Keratinocyte (primary cell): ENCODE results near the gene PCDH7. TPM values are rescaled to one million over a fixed set of nuclear protein-coding genes. Genes with fewer than 3 reads are reported as not detected.

ENCODE experiments used
- DNase-seq: peaks from one replicate; pipeline ENCODE4 v3.0.0-alpha.2; 2011; ENCODE audit warnings: low read depth, missing footprints, low spot score
- FAIRE-seq: peaks from 2 replicates; lab custom pipeline; 2011; peaks lifted over from hg19 to GRCh38; lab: Jason Lieb, UNC
- H2AFZ ChIP-seq: 2 replicates; pipeline ENCODE4 v1.6.0; 2012; ENCODE audit warnings: low read length, control low read depth, inconsistent platforms; ENCODE audit not compliant: control insufficient read depth
- H3K27ac ChIP-seq: 2 replicates; pipeline ENCODE4 v1.5.1; 2011; ENCODE audit warnings: low read length; ENCODE audit not compliant: control insufficient read depth, insufficient read depth
- H3K27me3 ChIP-seq: 3 replicates; pipeline ENCODE4 v1.6.0; 2011; ENCODE audit warnings: low read length; ENCODE audit not compliant: control insufficient read depth, insufficient read depth; ENCODE audit errors: extremely low read depth
- H3K36me3 ChIP-seq, 2 experiments: 2 replicates in 1 of 2; 3 replicates in 1 of 2; pipeline ENCODE4 v1.5.1; 2011; ENCODE audit warnings: low read length in 2 of 2, mild to moderate bottlenecking in 1 of 2; ENCODE audit not compliant: control insufficient read depth in 2 of 2, insufficient read depth in 2 of 2; ENCODE audit errors: extremely low read depth in 1 of 2
- H3K4me1 ChIP-seq: 3 replicates; pipeline ENCODE4 v1.5.1; 2011; ENCODE audit warnings: low read length; ENCODE audit not compliant: control insufficient read depth, insufficient read depth; ENCODE audit errors: extremely low read depth
- H3K4me2 ChIP-seq: 3 replicates; pipeline ENCODE4 v1.6.0; 2011; ENCODE audit warnings: low read depth, low read length; ENCODE audit not compliant: control insufficient read depth, insufficient read depth; ENCODE audit errors: extremely low read depth
- H3K4me3 ChIP-seq, 3 experiments: fragments of 200-600 bp in 1 of 3; sonication (generic) in 1 of 3; 2 replicates in 2 of 3; 3 replicates in 1 of 3; pipeline ENCODE4 v1.5.1; 2011 to 2016; ENCODE audit warnings: low read length in 3 of 3, mild to moderate bottlenecking in 3 of 3, control low read depth in 2 of 3, inconsistent platforms in 1 of 3, low read depth in 1 of 3, mixed read lengths in 1 of 3, mixed run types in 1 of 3, moderate library complexity in 1 of 3; ENCODE audit not compliant: control insufficient read depth in 2 of 3, insufficient read depth in 2 of 3; ENCODE audit errors: extremely low read depth in 1 of 3
- H3K79me2 ChIP-seq: 2 replicates; pipeline ENCODE4 v1.6.0; 2012; ENCODE audit warnings: low read length; ENCODE audit not compliant: control insufficient read depth, insufficient read depth
- H3K9ac ChIP-seq: 3 replicates; pipeline ENCODE4 v1.6.0; 2011; ENCODE audit warnings: low read length; ENCODE audit not compliant: control insufficient read depth, insufficient read depth; ENCODE audit errors: extremely low read depth
- H3K9me1 ChIP-seq: 3 replicates; pipeline ENCODE4 v1.6.0; 2011; ENCODE audit warnings: low read length; ENCODE audit not compliant: control insufficient read depth, insufficient read depth; ENCODE audit errors: extremely low read depth
- H3K9me3 ChIP-seq: 2 replicates; pipeline ENCODE4 v1.5.1; 2012; ENCODE audit warnings: low read depth, low read length; ENCODE audit not compliant: control insufficient read depth
- H4K20me1 ChIP-seq: 3 replicates; pipeline ENCODE4 v1.6.0; 2011; ENCODE audit warnings: low read length; ENCODE audit not compliant: control insufficient read depth, insufficient read depth; ENCODE audit errors: extremely low read depth
- CTCF ChIP-seq, 3 experiments: IDR thresholded peaks in 1 of 3; conservative IDR thresholded peaks in 1 of 3; optimal IDR thresholded peaks in 1 of 3; 2 replicates in 2 of 3; 3 replicates in 1 of 3; pipeline versions ENCODE3 to v1.5.1; 2011; ENCODE audit warnings: low read length in 3 of 3, mild to moderate bottlenecking in 3 of 3, moderate library complexity in 2 of 3, control low read depth in 1 of 3, inconsistent platforms in 1 of 3; ENCODE audit not compliant: insufficient read depth in 2 of 3; ENCODE audit errors: extremely low read depth in 1 of 3
- EZH2 ChIP-seq: IDR thresholded peaks from one replicate; pipeline ENCODE4 v1.6.1; 2012; ENCODE audit warnings: inconsistent platforms, mild to moderate bottlenecking, low read length, moderate library complexity
- dilution Hi-C: fragments of 300-500 bp; cut with MboI; formaldehyde crosslinking; loops from one replicate; pipeline ENCODE4 v1.7.0; 2020; ENCODE audit warnings: low sequenced_read_pairs; ENCODE audit not compliant: extremely low pct_ligation_motif_present
- polyA plus RNA-seq, 5 experiments: library from polyadenylated mRNA; depleted of rRNA in 3 of 5; stranded (reverse) in 3 of 5; stranded (forward) in 1 of 5; unstranded in 1 of 5; fragments of >200 nt; gene quantifications; 1 replicate in 1 of 5; 2 replicates in 3 of 5; 3 replicates in 1 of 5; pipeline versions ENCODE4 v1.2.1 to v1.2.3, GENCODE V29; 2011 to 2012; ENCODE audit warnings: missing spikeins in 2 of 5, low read depth in 1 of 5, low replicate concordance in 1 of 5

PCDH7 gene
- polyA plus RNA-seq, 1 donor (not counting 4 experiments of a cell fraction or from before 2014, with no cell fraction given), result 28.1 TPM

- peaks cover 2 to 6% of the 10 kb centered on the region in 2 experiments for H3K36me3 ChIP-seq
- H3K79me2 ChIP-seq, result peaks cover 96% of the 10 kb centered on the region
- H3K9me1 ChIP-seq, result no peaks in the 10 kb centered on the region
- H3K4me2 ChIP-seq, result peak overlapping the region; percentile 89
- no peak overlapping the region for H2AFZ ChIP-seq
- peak overlapping the region; percentile 57 to 77 (median 76) for H3K4me3 ChIP-seq
- dilution Hi-C loops, result no loop called here
- peaks cover 24% of the 10 kb centered on the region for H3K4me1 ChIP-seq
- no peak overlapping the region for H3K27ac ChIP-seq
- no peaks in the 10 kb centered on the region for H3K9me3 ChIP-seq
- H3K27me3 ChIP-seq, result no peaks in the 10 kb centered on the region
- DNase-seq (no peak), FAIRE-seq (no peak)
- H3K9ac ChIP-seq, result peak overlapping the region; percentile 34
- H4K20me1 ChIP-seq, result peaks cover 3% of the 10 kb centered on the region
- no peak for TF ChIP-seq CTCF (optimal IDR thresholded peaks at IDR 0.05 in 1 of 3, IDR thresholded peaks at IDR 0.05 in 1 of 3, conservative IDR thresholded peaks at IDR 0.05 in 1 of 3; ENCODE audit: extremely low read depth in 1 of 3, insufficient read depth in 2 of 3, low read length in 3 of 3)
- TF ChIP-seq EZH2, result no peak
Measured at GRCh38 chr4:30725562-30725961, 5.4 kb downstream of the PCDH7 start.

- Histone ChIP-seq H3K4me3 (peak overlapping the region; percentile 57 to 77 (median 76)), H3K9ac (peak overlapping the region; percentile 34), H3K27ac (peak overlapping the region; percentile 19), H4K20me1 (peaks cover 3% of the 10 kb centered on the region), H3K9me1 (no peaks in the 10 kb centered on the region), H3K36me3 (peaks cover 2 to 6% of the 10 kb centered on the region in 2 experiments), H2AFZ (no peak overlapping the region), H3K9me3 (no peaks in the 10 kb centered on the region), H3K27me3 (no peaks in the 10 kb centered on the region), H3K79me2 (peaks cover 96% of the 10 kb centered on the region), H3K4me1 (peaks cover 27% of the 10 kb centered on the region), H3K4me2 (peak overlapping the region; percentile 89)
- DNase-seq (no peak), FAIRE-seq (peak; percentile 39)
- dilution Hi-C loops, result no loop called here
- TF ChIP-seq CTCF (optimal IDR thresholded peaks at IDR 0.05 in 1 of 3, IDR thresholded peaks at IDR 0.05 in 1 of 3, conservative IDR thresholded peaks at IDR 0.05 in 1 of 3; ENCODE audit: extremely low read depth in 1 of 3, insufficient read depth in 2 of 3, low read length in 3 of 3), result no peak
- TF ChIP-seq EZH2, result no peak
Measured at GRCh38 chr4:30726090-30726675, 6.0 kb downstream of the PCDH7 start.
